SK-N-MC (cell line): ENCODE measurements around the gene MVD.

Experiments used
- EZH2 ChIP-seq: fragments of 200-600 bp; sonication (generic); IDR thresholded peaks from one replicate; pipeline ENCODE4 v1.6.1; 2017; ENCODE audit warnings: antibody characterized with exemption
- FOXP2 ChIP-seq: optimal IDR thresholded peaks from 2 replicates; pipeline ENCODE3; 2011; ENCODE audit warnings: mild to moderate bottlenecking, moderate library complexity; ENCODE audit not compliant: insufficient read depth; ENCODE audit errors: extremely low read length, control extremely low read depth
- POLR2AphosphoS5 ChIP-seq: IDR thresholded peaks from 2 replicates; pipeline ENCODE4 v1.6.1; 2012; ENCODE audit warnings: mild to moderate bottlenecking, low read depth, low read length, borderline replicate concordance

- TF ChIP-seq EZH2 = no peak
- TF ChIP-seq POLR2AphosphoS5 = no peak
- no peak for TF ChIP-seq FOXP2
Measured at GRCh38 chr16:88701581-88702370, 38.9 kb upstream of the MVD start.
